Hepatocyte (in vitro differentiated cells): ENCODE results near the gene TENM4. TPM values are rescaled to one million over a fixed set of nuclear protein-coding genes. Genes with fewer than 3 reads are reported as not detected.

Experiments
- DNase-seq: peaks from one replicate; pipeline ENCODE4 v3.0.0-alpha.2; 2016; ENCODE audit warnings: low spot score
- H2AFZ ChIP-seq: fragments of 200-600 bp; sonication (generic); 2 replicates; pipeline ENCODE4 v1.6.0; 2016; ENCODE audit warnings: antibody characterized with exemption, mild to moderate bottlenecking
- H3K27ac ChIP-seq: fragments of 200-600 bp; sonication (generic); 2 replicates; pipeline ENCODE4 v1.5.1; 2016; ENCODE audit warnings: mild to moderate bottlenecking
- H3K27me3 ChIP-seq: fragments of 200-600 bp; sonication (generic); 2 replicates; pipeline ENCODE4 v1.6.1; 2016
- H3K36me3 ChIP-seq: fragments of 200-600 bp; sonication (generic); replicated peaks from 2 replicates; pipeline ENCODE4 v1.5.1; 2016; ENCODE audit warnings: low read depth; ENCODE audit not compliant: insufficient read depth
- H3K4me1 ChIP-seq: fragments of 200-600 bp; sonication (generic); 2 replicates; pipeline ENCODE4 v1.5.1; 2016; ENCODE audit warnings: mild to moderate bottlenecking, moderate library complexity; ENCODE audit not compliant: insufficient read depth
- H3K4me2 ChIP-seq: fragments of 200-600 bp; sonication (generic); 2 replicates; pipeline ENCODE4 v1.6.0; 2016
- H3K4me3 ChIP-seq: fragments of 200-600 bp; sonication (generic); 2 replicates; pipeline ENCODE4 v1.5.1; 2016; ENCODE audit warnings: mild to moderate bottlenecking
- H3K79me2 ChIP-seq: fragments of 200-600 bp; sonication (generic); 2 replicates; pipeline ENCODE4 v1.6.0; 2017; ENCODE audit warnings: mild to moderate bottlenecking
- H3K9me2 ChIP-seq: fragments of 200-600 bp; sonication (generic); replicated peaks from 2 replicates; pipeline ENCODE4 v1.6.0; 2017; ENCODE audit warnings: mild to moderate bottlenecking; ENCODE audit not compliant: insufficient read depth
- H3K9me3 ChIP-seq: fragments of 200-600 bp; sonication (generic); 2 replicates; pipeline ENCODE4 v1.5.1; 2016; ENCODE audit warnings: low read depth, mild to moderate bottlenecking
- H4K20me1 ChIP-seq: fragments of 200-600 bp; sonication (generic); 2 replicates; pipeline ENCODE4 v1.6.0; 2016; ENCODE audit warnings: mild to moderate bottlenecking; ENCODE audit not compliant: insufficient read depth, poor library complexity, severe bottlenecking
- CTCF ChIP-seq: fragments of 200-600 bp; sonication (generic); IDR thresholded peaks from 2 replicates; pipeline ENCODE4 v1.5.1; 2016; ENCODE audit warnings: antibody characterized with exemption, mild to moderate bottlenecking; ENCODE audit not compliant: poor library complexity
- EZH2 ChIP-seq: fragments of 200-600 bp; sonication (generic); IDR thresholded peaks from 2 replicates; pipeline ENCODE4 v1.6.1; 2016; ENCODE audit warnings: antibody characterized with exemption, mild to moderate bottlenecking, borderline replicate concordance
- EZH2phosphoT487 ChIP-seq: fragments of 200-600 bp; sonication (generic); IDR thresholded peaks from one replicate; pipeline ENCODE4 v1.6.1; 2018; ENCODE audit warnings: antibody characterized with exemption, mild to moderate bottlenecking, low read depth, moderate library complexity; ENCODE audit not compliant: unreplicated experiment, severe bottlenecking
- WGBS: methylation state at CpG from one replicate; pipeline ENCODE4 v1.1.6; 2016; ENCODE audit warnings: low lambda C conversion rate; ENCODE audit errors: missing lambda C conversion rate; 5-methylcytosine and 5-hydroxymethylcytosine counted together
- polyA plus RNA-seq: library from polyadenylated mRNA; unstranded; fragments of >200 nt; fragmentation: Nextera tagmentation; extraction: Ambion mirVana; gene quantifications from 2 replicates; pipeline ENCODE4 v1.2.1, GENCODE V29; 2016
- total RNA-seq: library from RNA; depleted of rRNA; stranded (reverse); fragments of >200 nt; gene quantifications from 2 replicates; pipeline ENCODE4 v1.2.3, GENCODE V29; 2014

Gene TENM4
- total and polyA plus RNA-seq, 2 experiments from 2014 or later = 18.4 to 18.7 TPM

DNA sequence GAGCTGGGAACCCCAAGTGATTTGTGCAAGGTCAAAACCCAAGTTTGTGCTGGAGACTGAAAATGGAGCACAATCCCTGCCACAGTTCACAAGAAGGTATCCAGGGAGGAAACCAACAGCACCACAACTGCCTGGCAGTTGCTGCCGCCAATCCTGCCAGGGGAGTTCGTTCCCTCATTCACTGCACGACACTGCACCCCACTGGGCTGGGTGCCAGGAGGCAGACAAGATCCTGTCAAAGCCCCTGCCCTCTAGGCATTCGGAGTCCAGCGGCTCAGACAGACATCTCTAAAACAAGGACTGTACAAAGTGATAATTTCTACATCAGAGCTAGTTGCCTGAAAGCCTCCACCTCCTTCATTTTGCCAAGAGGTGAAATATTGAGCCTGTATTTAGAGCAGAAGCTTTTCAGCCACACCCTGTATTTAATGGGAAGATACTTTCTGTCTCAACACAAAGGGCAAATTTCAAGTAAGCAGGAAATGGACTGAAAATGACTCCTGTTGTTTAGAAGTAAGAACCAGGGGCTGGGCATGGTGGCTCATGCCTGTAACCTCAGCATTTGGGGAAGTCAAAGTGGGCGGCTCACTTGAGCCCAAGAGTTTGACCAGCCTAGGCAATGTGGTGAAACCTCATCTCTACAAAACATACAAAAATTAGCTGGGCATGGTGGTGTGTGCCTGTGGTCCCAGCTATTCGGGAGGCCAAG, 588.8 kb downstream of the TENM4 start:
- DNase-seq = no peak
- H3K36me3 ChIP-seq = no peaks in the 10 kb centered on the region
- H4K20me1 ChIP-seq = no peaks in the 10 kb centered on the region
- H3K27me3 ChIP-seq = no peaks in the 10 kb centered on the region
- H3K9me3 ChIP-seq = no peaks in the 10 kb centered on the region
- H3K4me2 ChIP-seq = no peak overlapping the region
- H2AFZ ChIP-seq = no peak overlapping the region
- H3K79me2 ChIP-seq = no peaks in the 10 kb centered on the region
- H3K4me1 ChIP-seq = peaks cover 24% of the 10 kb centered on the region
- no peaks in the 10 kb centered on the region for H3K9me2 ChIP-seq
- no peak overlapping the region for H3K4me3 ChIP-seq
- peak overlapping the region; percentile 12 for H3K27ac ChIP-seq
- 79% methylated on average over 7 of the region's 7 CpGs for WGBS
- TF ChIP-seq EZH2 (no peak), CTCF (no peak), EZH2phosphoT487 (no peak)

GRCh38 chr11:78850078-78850477, 590.8 kb downstream of the TENM4 start:
- peak overlapping the region; percentile 5 for H3K27ac ChIP-seq
- peaks cover 10% of the 10 kb centered on the region for H3K4me1 ChIP-seq
- no peaks in the 10 kb centered on the region for H3K36me3 ChIP-seq
- H3K4me2 ChIP-seq = no peak overlapping the region
- H4K20me1 ChIP-seq = no peaks in the 10 kb centered on the region
- H3K27me3 ChIP-seq = no peaks in the 10 kb centered on the region
- no peaks in the 10 kb centered on the region for H3K9me2 ChIP-seq
- DNase-seq = no peak
- H2AFZ ChIP-seq = no peak overlapping the region
- no peaks in the 10 kb centered on the region for H3K9me3 ChIP-seq
- no peak overlapping the region for H3K4me3 ChIP-seq
- no peaks in the 10 kb centered on the region for H3K79me2 ChIP-seq
- TF ChIP-seq EZH2 = no peak
- TF ChIP-seq CTCF = no peak
- TF ChIP-seq EZH2phosphoT487 = no peak
- WGBS = 51% methylated on average over 3 of the region's 3 CpGs

- Histone ChIP-seq H3K27me3 (no peaks in the 10 kb centered on the region), H3K27ac (no peak overlapping the region), H3K4me3 (no peak overlapping the region), H3K79me2 (no peaks in the 10 kb centered on the region), H2AFZ (no peak overlapping the region), H3K36me3 (no peaks in the 10 kb centered on the region), H4K20me1 (no peaks in the 10 kb centered on the region), H3K4me1 (peaks cover 3% of the 10 kb centered on the region), H3K4me2 (no peak overlapping the region), H3K9me2 (no peaks in the 10 kb centered on the region), H3K9me3 (no peaks in the 10 kb centered on the region)
- 96% methylated on average over 5 of the region's 5 CpGs for WGBS
- no peak for DNase-seq
- TF ChIP-seq CTCF (no peak), EZH2phosphoT487 (no peak), EZH2 (no peak)
Observed at GRCh38 chr11:78846269-78846668, 594.6 kb downstream of the TENM4 start.
